Amniotic epithelial cell (primary cell): Measurements from ENCODE around the gene SLC44A5.
"Not testable (repeated sequence)": the region's sequence is repeated elsewhere in the genome, so short reads cannot be mapped to it uniquely, and the experiment has no call there.

ENCODE experiments used
- DNase-seq: peaks from one replicate; pipeline ENCODE4 v3.0.0-alpha.2; 2010; ENCODE audit warnings: low read depth

SLC44A5 gene

DNA sequence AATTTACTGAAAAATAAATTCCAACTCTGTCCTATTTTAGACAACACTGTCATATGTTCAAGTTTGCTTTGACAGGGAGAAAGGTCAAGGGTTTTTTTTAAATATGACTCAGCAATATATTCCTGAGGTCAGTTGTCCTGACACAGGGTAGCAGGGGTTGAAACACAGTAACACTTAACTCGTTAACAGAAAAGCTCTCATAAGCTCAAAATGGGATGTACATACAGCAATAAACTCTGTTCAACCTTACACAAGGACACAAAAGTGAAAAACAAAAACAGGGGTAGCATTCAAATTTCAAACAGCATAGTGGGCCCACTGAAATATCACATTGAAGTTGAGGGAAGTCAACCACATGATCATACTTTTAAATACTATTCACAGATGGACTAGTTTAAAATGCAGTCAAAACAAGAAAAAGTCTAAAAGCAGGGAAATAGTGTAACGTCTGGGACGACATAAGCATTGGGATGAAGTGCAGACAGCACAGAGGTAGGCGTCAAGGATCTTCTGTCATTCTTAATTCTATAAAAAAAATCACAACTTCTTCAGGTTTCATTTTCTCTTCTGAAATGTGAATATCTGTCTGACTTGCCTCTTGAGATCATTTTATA is 89.9 kb downstream of the SLC44A5 start:
- DNase-seq: no peak

DNA sequence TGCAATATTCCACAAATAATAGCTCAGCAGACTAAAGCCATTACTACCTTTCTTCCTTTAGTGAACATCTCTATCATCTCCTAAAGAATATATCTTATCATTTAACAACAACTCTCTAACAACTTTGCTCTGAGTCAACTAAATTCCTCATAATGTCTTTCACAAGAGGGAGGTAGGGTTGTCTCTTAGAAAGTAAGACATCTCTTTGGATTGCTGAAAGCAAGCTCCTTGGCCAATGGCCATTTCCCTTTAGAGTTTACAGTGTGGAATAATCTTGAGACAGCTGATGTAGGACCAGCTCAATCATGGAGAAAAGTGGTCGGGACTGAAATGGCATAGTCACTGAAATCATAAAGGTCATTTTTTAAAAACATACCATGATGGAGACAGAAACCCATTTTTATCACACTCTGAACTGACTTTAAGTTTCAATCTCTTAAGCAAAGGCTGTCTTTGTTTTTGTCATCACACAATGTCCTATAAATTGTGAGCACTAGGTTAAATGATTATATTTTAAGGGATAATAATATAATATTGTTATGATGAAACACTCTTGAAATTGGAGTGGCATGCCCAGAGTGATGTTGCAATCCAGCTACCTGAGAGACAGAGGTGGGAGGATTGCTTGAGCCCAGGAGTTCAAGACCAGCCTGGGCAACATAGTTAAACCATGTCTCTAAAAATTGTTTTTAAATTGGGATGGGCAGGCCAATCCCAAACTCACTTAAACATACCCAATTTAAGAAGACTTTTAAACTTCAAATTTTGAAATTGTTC is 91.1 kb downstream of the SLC44A5 start:
- DNase-seq: no peak

DNA sequence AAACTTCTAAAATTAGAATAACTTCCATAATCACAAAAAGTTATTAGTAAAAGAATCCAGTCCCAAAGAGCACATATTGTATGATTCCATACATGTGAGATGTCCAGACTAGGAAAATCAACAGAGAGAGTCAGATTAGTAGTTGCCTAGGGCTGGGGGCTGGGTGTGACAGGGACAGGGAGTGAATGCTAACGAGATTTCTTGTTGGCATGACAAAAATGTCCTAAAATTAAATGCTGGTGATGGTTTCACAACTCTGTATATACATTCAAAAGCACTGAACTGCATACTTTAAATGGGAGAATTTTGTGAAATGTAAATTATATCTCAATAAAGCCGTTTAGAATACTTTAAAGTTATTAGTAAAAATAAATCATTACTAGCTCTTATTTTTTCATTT is 92.2 kb downstream of the SLC44A5 start:
- no peak for DNase-seq

DNA sequence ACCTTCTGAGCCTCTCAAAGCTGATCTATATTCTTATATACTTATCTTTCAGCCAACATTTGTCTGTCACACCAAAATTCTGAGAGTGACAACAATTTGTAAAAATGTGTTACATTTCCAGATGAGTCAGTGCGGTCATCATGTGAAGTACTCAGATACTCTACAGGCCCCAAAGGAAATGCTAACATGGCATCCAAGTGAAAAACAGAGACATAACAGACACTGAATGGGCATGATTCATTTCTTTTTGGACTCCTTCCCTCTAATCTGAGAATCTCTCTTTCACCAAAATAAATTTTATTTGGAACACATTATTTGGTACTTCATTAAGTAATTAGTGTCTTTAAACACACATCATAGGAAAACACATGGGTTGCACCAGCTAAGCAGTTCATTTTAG is 96.6 kb downstream of the SLC44A5 start:
- DNase-seq: no peak

DNA sequence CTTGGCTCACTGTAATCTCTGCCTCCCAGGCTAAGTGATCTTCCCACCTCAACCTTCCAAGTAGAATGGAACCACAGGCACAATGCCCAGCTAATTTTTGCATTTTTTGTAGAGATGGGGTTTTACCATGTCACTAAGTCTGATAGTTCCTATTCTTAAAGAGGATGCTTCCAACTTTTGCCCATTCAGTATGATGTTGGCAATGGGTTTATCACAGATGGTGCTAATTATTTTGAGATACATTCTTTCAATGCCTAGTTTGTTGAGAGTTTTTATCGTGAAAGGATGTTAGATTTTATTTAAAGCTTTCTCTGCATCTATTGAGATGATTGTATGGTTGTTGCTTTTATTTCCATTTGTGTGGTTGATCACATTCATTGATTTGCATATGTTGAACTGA is 103.9 kb downstream of the SLC44A5 start:
- no peak for DNase-seq

DNA sequence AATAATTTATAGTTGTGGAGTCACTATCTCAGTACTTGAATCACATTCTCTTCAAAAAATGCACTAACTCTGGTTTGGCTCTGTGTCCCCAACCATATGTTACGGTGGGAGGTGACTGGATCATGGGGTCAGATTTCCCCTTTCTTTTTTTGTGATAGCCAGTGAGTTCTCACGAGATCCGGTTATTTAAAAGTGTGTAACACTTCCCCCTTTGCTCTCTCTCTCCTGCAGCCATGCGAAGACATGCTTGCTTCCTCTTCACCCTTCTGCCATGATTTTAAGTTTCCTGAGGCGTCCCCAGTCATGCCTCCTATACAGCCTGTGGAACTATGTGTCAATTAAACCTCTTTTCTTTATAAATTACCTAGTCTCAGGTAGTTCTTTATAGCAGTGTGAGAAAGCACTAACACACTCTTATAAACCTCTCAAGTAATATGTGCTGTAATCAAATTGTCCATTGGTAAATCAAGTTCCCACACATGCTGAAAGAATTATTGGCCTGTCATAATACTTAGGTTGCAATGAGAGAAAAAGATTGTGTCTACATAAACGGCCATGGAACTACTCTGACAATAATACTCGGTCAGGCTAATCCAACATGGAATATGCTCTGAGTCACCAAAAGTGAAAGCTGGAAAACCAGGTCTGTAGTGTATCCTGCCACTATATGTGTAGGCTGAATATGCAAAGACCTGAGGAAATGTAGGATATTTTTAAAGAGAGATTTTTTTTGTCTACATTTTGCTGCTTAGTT is 107.5 kb downstream of the SLC44A5 start:
- no peak for DNase-seq

DNA sequence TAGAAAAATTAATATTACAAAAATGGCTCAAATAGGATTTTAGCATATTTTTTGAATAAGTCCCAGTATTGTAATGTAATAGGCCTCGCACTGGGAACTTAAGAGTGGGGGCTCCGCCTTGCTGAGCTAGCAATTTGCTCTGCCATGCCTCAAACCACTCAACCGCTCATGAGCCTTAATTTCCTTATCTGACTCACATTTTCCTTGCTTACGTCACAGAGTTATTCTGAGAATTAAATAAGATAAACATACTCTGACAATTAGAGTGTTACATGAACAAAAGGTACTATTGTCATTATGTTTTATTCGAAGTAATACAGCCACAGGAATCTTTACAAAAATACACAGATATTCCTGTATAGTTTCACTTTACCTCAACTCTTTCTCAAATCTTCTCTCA is 108.1 kb downstream of the SLC44A5 start:
- no peak for DNase-seq

DNA sequence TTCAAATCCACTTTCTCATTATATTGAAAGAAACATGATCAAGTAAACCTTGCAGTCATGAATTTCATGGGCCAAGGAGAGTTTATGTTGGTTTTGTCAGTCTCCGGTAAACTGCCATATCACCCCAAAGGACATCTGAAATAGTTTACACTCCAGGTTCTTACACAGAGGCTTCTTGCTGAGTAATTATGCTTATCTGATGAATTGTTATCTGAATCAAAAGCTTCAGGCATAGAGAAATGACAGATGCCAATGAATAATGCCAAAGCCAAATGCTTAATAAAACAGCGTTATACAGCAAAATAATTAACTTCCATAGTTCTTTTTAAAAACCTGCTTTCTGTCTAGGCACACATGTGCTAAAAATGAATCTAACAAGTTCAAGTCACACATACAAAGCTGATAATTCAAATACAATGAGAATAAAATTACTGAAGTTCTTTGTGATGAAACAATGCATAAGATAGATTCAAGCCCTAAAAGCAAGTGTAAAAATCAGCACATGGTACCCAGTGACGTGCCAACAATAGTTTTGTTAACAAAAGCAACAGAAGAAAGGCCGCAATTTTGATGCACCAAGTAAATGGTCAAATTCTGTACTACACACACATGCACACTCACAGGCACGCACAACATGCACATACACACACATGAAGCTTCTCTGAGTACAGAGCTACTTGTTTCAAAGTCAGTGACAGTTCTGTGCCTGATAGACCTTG is 109.2 kb downstream of the SLC44A5 start:
- no peak for DNase-seq

DNA sequence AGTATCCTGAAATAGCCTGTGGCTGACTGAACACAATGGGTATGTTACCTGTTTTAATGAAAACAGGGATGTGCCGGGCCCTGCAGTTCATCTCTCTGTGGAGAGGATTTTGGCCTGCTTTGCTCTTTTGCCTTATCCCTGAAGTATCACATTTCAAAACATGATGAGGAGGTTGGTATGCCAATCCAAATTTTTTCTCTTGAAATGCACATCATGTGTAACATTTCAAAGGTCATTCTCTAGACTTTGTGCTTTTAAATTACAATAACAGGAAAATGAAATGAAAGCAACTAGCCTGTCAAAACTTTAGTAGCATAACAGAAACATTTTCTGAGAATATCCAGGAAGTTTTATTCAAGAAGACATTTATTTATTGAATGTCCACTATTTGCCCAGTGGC is 118.9 kb downstream of the SLC44A5 start:
- no peak for DNase-seq

DNA sequence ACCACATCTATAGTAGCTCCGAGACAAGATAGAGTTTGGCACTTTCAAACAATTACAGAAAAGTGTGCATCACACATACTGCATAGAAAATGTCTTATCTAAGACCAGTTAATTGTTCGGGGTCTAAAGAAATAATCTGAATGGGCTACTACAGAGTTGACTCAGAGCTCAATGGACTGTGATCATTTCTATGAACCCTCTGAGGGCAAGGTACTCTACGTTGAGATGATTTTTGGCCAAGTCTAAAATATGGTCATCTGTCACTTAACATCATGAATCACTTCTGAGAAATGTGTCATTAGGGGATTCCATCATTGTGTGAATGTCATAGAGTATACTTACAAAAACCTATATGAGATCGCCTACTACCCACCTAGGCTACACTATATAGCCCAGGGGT is 123.5 kb downstream of the SLC44A5 start:
- DNase-seq: no peak

DNA sequence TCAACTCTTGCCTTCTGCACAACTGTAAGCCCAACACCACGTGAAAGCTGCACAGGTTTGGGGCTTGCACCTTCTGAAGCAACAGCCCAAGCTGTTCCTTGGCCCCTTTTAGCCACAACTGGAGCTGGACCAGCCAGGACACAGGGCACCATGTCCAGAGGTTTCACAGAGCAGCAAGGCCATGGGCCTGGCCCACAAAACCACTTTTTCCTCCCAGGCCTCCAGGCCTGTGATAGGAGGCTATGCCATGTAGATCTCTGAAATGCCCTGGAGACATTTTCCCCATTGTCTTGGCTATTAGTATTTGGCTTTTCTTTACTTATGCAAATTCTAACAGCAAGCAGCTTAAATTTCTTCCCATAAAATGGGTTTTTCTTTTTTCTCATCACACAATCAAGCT is 126.1 kb downstream of the SLC44A5 start:
- DNase-seq: no peak

DNA sequence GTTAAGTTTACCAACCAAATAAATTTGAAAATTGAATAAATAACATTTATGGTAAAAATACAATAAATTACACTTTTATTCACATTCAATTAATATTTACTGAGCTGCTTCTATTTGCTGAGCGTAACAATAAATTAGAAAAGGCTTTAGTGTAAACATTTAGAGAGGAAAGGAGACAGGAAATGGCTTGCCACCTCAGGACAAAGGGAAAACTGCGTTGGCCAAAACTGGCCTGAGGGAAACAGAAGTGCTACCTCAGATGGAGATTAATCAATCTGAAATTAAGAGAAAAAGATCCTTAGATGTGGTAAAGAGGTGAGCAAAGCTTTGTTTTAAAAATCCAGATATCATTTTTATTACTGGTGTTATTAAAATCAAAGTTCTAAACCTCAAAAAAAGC is 128.0 kb downstream of the SLC44A5 start:
- no peak for DNase-seq

DNA sequence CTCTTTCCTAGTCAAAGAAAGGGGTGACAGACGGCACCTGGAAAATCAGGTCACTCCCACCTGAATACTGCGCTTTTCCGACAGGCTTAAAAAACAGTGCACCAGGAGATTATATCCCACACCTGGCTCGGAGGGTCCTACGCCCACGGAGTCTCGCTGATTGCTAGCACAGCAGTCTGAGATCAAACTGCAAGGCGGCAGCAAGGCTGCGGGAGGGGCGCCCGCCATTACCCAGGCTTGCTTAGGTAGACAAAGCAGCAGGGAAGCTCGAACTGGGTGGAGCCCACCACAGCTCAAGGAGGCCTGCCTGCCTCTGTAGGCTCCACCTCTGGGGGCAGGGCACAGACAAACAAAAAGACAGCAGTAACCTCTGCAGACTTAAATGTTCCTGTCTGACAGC is 134.4 kb downstream of the SLC44A5 start:
- DNase-seq: not testable (repeated sequence)

DNA sequence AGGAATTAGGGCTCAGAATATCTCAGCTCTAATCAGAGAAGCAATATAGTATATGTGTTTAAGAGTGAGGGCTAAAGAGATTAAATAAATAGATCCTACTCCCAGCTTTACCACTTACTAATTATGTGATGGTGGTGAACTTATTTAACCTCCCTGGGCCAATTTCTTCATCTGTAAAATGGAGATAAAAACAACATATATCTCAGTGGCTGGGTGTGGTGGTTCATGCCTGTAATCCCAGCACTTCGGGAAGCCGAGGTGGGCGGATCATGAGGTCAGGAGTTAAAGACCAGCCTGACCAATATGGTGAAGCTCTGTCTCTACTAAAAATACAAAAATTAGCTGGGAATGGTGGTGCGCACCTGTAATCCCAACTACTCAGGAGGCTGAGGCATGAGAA is 135.2 kb downstream of the SLC44A5 start:
- DNase-seq: no peak

DNA sequence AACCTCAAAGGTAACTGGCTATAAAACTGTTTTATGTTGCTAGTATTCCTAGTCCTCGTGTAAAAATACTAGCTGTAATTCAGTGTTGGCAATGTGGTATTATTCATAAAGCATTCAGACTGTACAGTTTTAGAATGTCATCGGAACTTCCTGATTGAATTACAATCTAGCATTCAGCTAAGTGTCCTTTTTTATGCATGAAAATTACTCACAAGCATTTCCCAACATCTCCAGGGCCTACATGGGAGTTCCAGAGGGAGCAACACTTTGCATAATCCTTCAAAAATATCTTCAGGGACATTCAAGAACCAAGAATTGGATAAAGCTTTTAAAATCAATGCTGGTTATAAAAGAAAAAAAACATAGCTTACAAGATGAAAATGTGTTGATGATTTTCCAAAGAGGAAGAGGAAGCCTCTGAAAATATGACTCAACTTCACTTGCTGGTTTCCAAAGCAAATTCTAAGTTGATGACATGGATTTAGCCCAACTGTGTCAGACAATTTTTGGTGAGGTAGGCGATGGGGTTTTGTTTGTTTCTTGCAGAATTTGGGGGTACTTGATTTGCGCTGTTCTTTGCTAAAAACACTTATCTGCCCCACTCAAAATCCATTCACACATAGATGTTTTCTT is 137.8 kb downstream of the SLC44A5 start:
- DNase-seq: no peak

DNA sequence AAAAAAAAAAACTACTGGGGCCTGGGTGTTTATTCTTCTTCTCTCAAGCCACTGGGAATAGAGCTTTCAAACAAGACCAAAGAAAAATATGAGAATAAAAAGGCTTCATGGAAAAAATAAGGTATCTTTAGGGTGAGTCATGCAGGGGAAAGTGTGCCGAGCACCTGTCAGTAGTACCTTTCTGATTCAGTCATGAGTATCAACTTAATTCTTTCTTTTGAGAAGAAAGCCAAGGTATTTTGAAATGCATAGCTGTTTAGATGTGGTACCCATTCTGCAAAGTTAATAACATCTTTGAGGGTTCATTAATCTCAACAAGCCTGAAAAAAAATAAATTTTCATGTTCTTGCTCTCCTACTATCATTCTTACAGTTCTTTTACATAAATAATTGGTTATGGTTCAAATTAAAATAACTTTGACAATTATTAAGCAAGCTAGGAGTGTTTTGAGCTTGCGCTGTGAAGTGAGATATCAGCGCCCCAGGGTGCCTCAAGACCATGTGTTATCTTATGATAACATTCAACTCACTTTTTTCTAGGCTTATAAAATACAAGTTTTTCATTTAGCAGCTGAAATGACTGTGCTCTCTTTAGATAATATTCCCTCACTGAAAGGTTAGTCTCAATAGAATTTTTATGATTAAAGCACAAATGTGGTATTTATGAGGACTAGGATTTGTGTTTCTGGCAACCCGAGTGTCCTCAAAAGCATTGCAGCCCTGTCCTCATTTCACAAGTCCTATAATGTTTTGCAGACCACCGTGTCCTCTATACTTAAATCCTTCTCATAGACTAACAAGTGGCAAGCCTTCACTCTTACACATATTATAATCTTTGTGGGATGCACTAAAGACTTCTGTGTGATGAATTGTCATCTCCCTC is 138.6 kb downstream of the SLC44A5 start:
- DNase-seq: no peak

DNA sequence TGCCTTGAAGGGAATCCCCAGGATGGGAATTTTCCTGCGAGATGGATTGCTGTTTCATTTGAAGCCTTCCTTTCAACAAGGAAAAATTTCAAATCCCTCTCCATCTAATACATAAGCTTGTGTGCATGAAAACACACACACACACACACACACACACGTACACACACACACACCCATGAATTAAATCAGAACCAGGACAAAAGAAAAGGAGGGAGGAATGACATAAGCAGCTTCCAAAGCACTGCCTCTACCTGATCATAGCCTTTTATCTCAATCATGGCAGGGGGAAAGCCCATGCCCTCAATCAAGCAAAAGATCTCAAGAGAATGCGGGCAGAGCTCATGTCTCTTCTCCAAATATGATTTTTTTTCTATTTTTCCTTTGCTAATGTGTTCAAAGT is 139.7 kb downstream of the SLC44A5 start:
- DNase-seq: no peak

DNA sequence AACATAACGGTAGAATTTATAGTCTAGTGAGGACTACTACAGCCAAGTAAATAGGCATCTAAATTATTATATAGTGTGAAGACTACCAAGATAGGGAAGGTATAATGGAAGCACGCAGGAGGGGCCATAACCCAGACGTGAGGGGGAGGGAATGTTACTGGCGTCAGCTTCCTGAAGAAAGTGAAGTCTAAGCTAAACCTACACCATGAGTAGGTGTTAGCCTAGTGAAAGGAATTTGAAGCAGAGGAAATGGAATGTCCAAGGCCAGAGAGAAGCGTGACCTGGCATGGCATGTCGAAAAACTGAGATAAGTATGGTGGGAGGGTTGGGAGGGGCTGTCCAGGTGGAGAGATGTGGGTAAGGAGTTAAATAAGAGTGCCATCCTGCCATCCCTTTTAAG is 140.5 kb downstream of the SLC44A5 start:
- no peak for DNase-seq

DNA sequence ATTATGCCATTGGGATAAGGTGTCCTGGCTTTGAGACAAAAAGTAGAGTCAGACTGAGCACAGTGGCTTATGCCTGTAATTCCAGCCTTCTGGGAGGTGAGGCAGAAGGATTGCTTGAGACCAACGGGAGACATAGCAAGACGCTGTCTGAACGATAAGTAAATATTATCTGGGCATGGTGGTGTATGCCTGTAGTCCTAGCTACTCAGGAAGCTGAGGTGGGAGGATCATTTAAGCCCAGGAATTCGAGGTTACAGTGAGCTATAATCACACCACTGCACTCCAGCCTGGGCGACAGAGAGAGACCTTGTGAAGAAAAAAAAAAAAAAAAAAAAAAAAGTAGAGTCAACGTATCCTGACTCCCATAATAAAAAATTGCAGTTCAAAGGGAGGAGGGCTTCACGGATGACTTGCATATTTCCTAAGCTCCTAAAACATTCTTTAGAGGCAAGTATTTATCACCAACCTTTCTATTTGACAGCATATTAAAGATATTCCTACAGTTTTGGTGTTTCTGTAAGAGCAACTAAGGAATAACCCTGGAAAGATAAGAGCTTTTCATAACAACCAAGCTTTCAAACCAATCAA is 141.2 kb downstream of the SLC44A5 start:
- DNase-seq: no peak

DNA sequence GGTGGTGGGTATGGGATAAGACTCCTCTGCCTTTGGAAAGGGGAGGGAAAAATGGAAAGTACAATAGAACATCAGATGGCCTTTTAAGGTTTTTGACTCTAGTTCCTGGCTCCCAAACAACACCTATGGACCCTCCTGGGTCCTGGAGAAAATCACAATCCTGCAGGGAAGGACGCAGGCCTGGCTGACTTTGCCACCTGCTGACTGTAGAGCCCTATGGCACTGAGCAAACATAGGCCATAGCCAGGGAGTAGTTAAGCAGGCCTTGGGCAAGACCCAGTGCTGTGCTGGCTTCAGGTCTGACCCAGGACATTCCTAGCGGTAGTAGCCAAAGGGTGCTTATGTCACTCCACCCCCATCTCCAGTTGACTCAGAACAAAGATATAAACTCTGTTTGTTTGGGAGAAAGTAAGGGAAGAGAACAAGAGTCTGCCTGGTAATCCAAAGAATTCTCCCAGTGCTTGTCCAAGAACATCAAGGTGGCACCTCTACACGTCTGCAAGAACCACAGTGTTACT is 149.0 kb downstream of the SLC44A5 start:
- DNase-seq: no peak

DNA sequence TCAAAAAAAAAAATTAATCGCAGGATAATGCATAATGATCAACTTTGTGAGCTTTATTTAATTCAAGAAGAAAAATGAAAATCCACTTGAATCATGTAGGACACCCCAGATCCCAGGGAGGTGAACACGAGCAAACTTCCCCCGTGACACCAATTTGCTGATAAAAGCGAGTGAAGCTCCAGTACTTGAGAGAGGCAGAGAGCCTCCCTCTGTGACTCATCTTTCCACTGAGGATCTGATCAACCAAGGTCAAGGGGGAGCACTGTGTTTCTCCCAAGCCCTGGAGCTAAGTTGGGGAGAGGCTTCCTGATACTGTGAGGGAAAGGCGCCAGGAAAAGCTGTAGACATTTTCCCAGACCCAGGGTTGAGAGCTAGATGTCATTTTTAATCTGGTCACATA is 160.9 kb downstream of the SLC44A5 start:
- DNase-seq: no peak
